Ascending aorta (tissue), 2 donors: Measurements from ENCODE around the gene ASB18. TPM values are rescaled to one million over a fixed set of nuclear protein-coding genes. Genes with fewer than 3 reads are reported as not detected.

Experiments
- DNase-seq, 2 donors: peaks; one replicate each; pipeline ENCODE4 v3.0.0-alpha.2; 2019; ENCODE audit warnings: low spot score in 2 of 2
- H3K27ac ChIP-seq, 2 donors: fragments of 200-600 bp; sonication (generic); one replicate each; pipeline ENCODE4 v1.5.1; 2016 to 2017; ENCODE audit warnings: mild to moderate bottlenecking in 1 of 2
- H3K27me3 ChIP-seq: fragments of 200-600 bp; sonication (generic); one replicate; pipeline ENCODE4 v1.5.1; 2017
- H3K36me3 ChIP-seq, 2 donors: fragments of 200-600 bp; sonication (generic); one replicate each; pipeline ENCODE4 v1.5.1; 2016
- H3K4me1 ChIP-seq, 2 donors: fragments of 200-600 bp; sonication (generic); one replicate each; pipeline ENCODE4 v1.5.1; 2016 to 2017; ENCODE audit warnings: mild to moderate bottlenecking in 1 of 2
- H3K4me3 ChIP-seq, 2 donors: fragments of 200-600 bp; sonication (generic); one replicate each; pipeline ENCODE4 v1.5.1; 2016 to 2017; ENCODE audit warnings: mild to moderate bottlenecking in 1 of 2
- H3K9me3 ChIP-seq, 2 donors: fragments of 200-600 bp; sonication (generic); one replicate each; pipeline ENCODE4 v1.5.1; 2016
- CTCF ChIP-seq, 3 experiments: fragments of 200-600 bp in 2 of 3; fragments of 450-650 bp in 1 of 3; sonication (generic) in 2 of 3; IDR thresholded peaks; one replicate each; pipeline ENCODE4 v1.5.1; 2016 to 2019; ENCODE audit warnings: antibody characterized with exemption in 3 of 3, mild to moderate bottlenecking in 1 of 3, moderate library complexity in 1 of 3
- intact Hi-C: fragments of 100-400 bp; cut with DNase I; formaldehyde crosslinking; loops from one replicate; pipeline ENCODE4 v1.15.1; 2023
- total RNA-seq: library from RNA; depleted of rRNA; stranded (reverse); fragments of >200 nt; gene quantifications from one replicate; pipeline ENCODE4 v1.1.0, GENCODE V29; 2016

ASB18 gene
- total RNA-seq, 1 donor from 2014 or later: not detected

- H3K36me3 ChIP-seq: no peaks in the 10 kb centered on the region
- H3K27ac ChIP-seq: no peak overlapping the region
- peaks cover 7 to 9% of the 10 kb centered on the region in 2 donors for H3K4me1 ChIP-seq
- no peak for DNase-seq
- no peaks in the 10 kb centered on the region for H3K9me3 ChIP-seq
- intact Hi-C loops: loop anchor here (5.0 kb wide), 1 partner anchor 414 kb away; no protein-coding TSS in a partner anchor
- TF ChIP-seq CTCF (IDR thresholded peaks at IDR 0.05): peak; percentile 27 to 56 (median 28)
- H3K4me3 ChIP-seq: no peak overlapping the region
- H3K27me3 ChIP-seq: peaks cover 23% of the 10 kb centered on the region
Observed at GRCh38 chr2:236180831-236181453, 83.3 kb downstream of the ASB18 start.

- H3K4me1 ChIP-seq: peaks cover 7 to 9% of the 10 kb centered on the region in 2 donors
- H3K9me3 ChIP-seq: no peaks in the 10 kb centered on the region
- DNase-seq: no peak
- no peaks in the 10 kb centered on the region for H3K36me3 ChIP-seq
- no peak for TF ChIP-seq CTCF (IDR thresholded peaks at IDR 0.05)
- no peak overlapping the region for H3K27ac ChIP-seq
- no peak overlapping the region for H3K4me3 ChIP-seq
- H3K27me3 ChIP-seq: peaks cover 23% of the 10 kb centered on the region
- intact Hi-C loops: loop anchor here (5.0 kb wide), 1 partner anchor 413 kb away; no protein-coding TSS in a partner anchor
Observed at GRCh38 chr2:236180076-236180816, 84.0 kb downstream of the ASB18 start.

GRCh38 chr2:236179236-236180075, 84.8 kb downstream of the ASB18 start:
- no peaks in the 10 kb centered on the region for H3K9me3 ChIP-seq
- DNase-seq: no peak
- H3K36me3 ChIP-seq: no peaks in the 10 kb centered on the region
- H3K4me3 ChIP-seq: peak overlapping the region in 1 of 2 donors; percentile 29
- no peak for TF ChIP-seq CTCF (IDR thresholded peaks at IDR 0.05)
- peaks cover 7 to 9% of the 10 kb centered on the region in 2 donors for H3K4me1 ChIP-seq
- peaks cover 23% of the 10 kb centered on the region for H3K27me3 ChIP-seq
- no peak overlapping the region for H3K27ac ChIP-seq
- intact Hi-C loops: loop anchor here (5.0 kb wide), 2 partner anchors 392 to 412 kb away; no protein-coding TSS in a partner anchor

GRCh38 chr2:236178890-236179235, 85.3 kb downstream of the ASB18 start:
- no peak for DNase-seq
- H3K27ac ChIP-seq: no peak overlapping the region
- no peaks in the 10 kb centered on the region for H3K9me3 ChIP-seq
- H3K27me3 ChIP-seq: peaks cover 23% of the 10 kb centered on the region
- H3K4me3 ChIP-seq: peak overlapping the region; percentile 25 to 56
- TF ChIP-seq CTCF (IDR thresholded peaks at IDR 0.05): no peak
- intact Hi-C loops: loop anchor here (5.0 kb wide), 1 partner anchor 392 kb away; no protein-coding TSS in a partner anchor
- H3K36me3 ChIP-seq: no peaks in the 10 kb centered on the region
- H3K4me1 ChIP-seq: peaks cover 7 to 9% of the 10 kb centered on the region in 2 donors
